SK-N-DZ (cell line): ENCODE measurements around the gene CBLB.
"Not testable (repeated sequence)": the region's sequence is repeated elsewhere in the genome, so short reads cannot be mapped to it uniquely, and the experiment has no call there.

Experiments
- DNase-seq: peaks from one replicate; pipeline ENCODE4 v3.0.0-alpha.2; 2015; ENCODE audit warnings: low spot score

CBLB gene

GRCh38 chr3:105821433-105821832 lies 47.4 kb downstream of the CBLB start:
- DNase-seq: no peak

- DNase-seq: no peak
These were observed 52.0 kb downstream of the CBLB start for GRCh38 chr3:105816833-105817232.

GRCh38 chr3:105815331-105815730 lies 53.5 kb downstream of the CBLB start:
- not testable (repeated sequence) for DNase-seq

GRCh38 chr3:105813710-105814109 lies 55.1 kb downstream of the CBLB start:
- no peak for DNase-seq

GRCh38 chr3:105812194-105812586 lies 56.6 kb downstream of the CBLB start:
- no peak for DNase-seq

GRCh38 chr3:105811518-105812193 lies 57.2 kb downstream of the CBLB start:
- DNase-seq: no peak

GRCh38 chr3:105809208-105809888 lies 59.5 kb downstream of the CBLB start:
- DNase-seq: no peak

GRCh38 chr3:105807701-105808100 lies 61.1 kb downstream of the CBLB start:
- no peak for DNase-seq

- no peak for DNase-seq
These were observed 61.7 kb downstream of the CBLB start for GRCh38 chr3:105807146-105807545.

GRCh38 chr3:105806359-105806758 lies 62.5 kb downstream of the CBLB start:
- no peak for DNase-seq

GRCh38 chr3:105805404-105805803 lies 63.4 kb downstream of the CBLB start:
- no peak for DNase-seq

GRCh38 chr3:105802118-105802706 lies 66.6 kb downstream of the CBLB start:
- DNase-seq: no peak

GRCh38 chr3:105801397-105801796 lies 67.4 kb downstream of the CBLB start:
- DNase-seq: no peak

GRCh38 chr3:105800320-105800719 lies 68.5 kb downstream of the CBLB start:
- no peak for DNase-seq

GRCh38 chr3:105799286-105799685 lies 69.5 kb downstream of the CBLB start:
- DNase-seq: no peak

GRCh38 chr3:105798381-105798934 lies 70.4 kb downstream of the CBLB start:
- DNase-seq: no peak

- DNase-seq: no peak
These were observed 75.8 kb downstream of the CBLB start for GRCh38 chr3:105793040-105793439.

GRCh38 chr3:105791919-105792786 lies 76.7 kb downstream of the CBLB start:
- no peak for DNase-seq

GRCh38 chr3:105791131-105791530 lies 77.7 kb downstream of the CBLB start:
- no peak for DNase-seq

- DNase-seq: no peak
These were observed 78.3 kb downstream of the CBLB start for GRCh38 chr3:105790534-105790933.

GRCh38 chr3:105788593-105788992 lies 80.2 kb downstream of the CBLB start:
- DNase-seq: no peak

GRCh38 chr3:105787453-105787852 lies 81.4 kb downstream of the CBLB start:
- DNase-seq: no peak
